Measurements from ENCODE around the gene PMP22. TPM values are rescaled to one million over a fixed set of nuclear protein-coding genes. Genes with fewer than 3 reads are reported as not detected.

Gene PMP22
- total RNA-seq, 1 donor from 2014 or later = 4.3 TPM

DNA sequence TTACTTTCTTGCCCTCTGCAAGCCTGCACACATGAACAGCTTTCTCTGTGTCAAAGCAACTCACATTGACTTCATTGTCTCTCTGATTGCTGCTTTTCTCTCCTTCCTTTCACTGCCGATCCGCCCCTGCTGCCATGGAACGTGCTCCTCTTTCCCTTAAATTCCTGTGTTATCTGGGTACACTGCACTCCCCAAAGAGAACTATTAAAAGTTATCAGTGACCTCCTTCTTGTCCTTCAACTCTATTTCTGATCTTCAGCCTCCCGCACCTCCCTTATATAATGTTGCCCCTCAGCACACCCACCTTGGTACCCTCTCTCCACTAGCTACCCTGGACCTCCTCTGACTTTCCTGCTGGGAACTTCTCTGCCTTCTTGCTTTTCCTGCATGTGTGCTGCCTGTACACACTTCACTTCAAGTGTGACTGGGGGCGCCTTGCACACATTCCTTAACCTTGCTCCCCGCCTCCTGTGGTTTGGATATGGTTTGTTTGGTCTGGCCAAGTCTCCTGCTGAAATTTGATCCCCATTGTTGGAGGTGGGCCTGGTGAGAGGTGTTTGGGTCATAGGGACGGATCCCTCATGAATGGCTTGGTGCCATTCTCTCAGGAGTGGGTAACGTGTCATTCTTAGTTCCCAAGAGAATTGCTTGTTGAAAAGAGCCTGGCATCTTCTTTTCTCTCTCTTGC, 26.7 kb upstream of the PMP22 start:
- H3K4me3 ChIP-seq = no peak overlapping the region
- no peaks in the 10 kb centered on the region for H3F3A ChIP-seq (ENCODE audit: low read depth)
- Mint-ChIP-seq H3K27ac (no peak overlapping the region), H3K27me3 (ENCODE audit: insufficient read depth, low read depth) (peaks cover 9% of the 10 kb centered on the region), H3K9me3 (no peaks in the 10 kb centered on the region), H3K36me3 (no peaks in the 10 kb centered on the region), H3K4me3 (no peak overlapping the region), H3K4me1 (peaks cover 6% of the 10 kb centered on the region)
- no peak overlapping the region for H3K9ac ChIP-seq
- peaks cover 6% of the 10 kb centered on the region for H3K4me1 ChIP-seq
- H4K20me1 ChIP-seq (ENCODE audit: low read depth) = no peaks in the 10 kb centered on the region
- TF ChIP-seq, protein P1, sequence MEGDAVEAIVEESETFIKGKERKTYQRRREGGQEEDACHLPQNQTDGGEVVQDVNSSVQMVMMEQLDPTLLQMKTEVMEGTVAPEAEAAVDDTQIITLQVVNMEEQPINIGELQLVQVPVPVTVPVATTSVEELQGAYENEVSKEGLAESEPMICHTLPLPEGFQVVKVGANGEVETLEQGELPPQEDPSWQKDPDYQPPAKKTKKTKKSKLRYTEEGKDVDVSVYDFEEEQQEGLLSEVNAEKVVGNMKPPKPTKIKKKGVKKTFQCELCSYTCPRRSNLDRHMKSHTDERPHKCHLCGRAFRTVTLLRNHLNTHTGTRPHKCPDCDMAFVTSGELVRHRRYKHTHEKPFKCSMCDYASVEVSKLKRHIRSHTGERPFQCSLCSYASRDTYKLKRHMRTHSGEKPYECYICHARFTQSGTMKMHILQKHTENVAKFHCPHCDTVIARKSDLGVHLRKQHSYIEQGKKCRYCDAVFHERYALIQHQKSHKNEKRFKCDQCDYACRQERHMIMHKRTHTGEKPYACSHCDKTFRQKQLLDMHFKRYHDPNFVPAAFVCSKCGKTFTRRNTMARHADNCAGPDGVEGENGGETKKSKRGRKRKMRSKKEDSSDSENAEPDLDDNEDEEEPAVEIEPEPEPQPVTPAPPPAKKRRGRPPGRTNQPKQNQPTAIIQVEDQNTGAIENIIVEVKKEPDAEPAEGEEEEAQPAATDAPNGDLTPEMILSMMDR (IDR thresholded peaks at IDR 0.05) = no peak
- TF ChIP-seq EZH2phosphoT487 (IDR thresholded peaks at IDR 0.05) = no peak
- no peak for TF ChIP-seq EZH2 (IDR thresholded peaks at IDR 0.05)
- H3K9me3 ChIP-seq (ENCODE audit: low read depth) = no peaks in the 10 kb centered on the region
- no peaks in the 10 kb centered on the region for H3K27me3 ChIP-seq
- no peaks in the 10 kb centered on the region for H3K79me2 ChIP-seq (ENCODE audit: low read depth)
- DNase-seq (ENCODE audit: low spot score) = no peak
- no peak overlapping the region for H3K27ac ChIP-seq
- no peak overlapping the region for H3K4me2 ChIP-seq
- H2AFZ ChIP-seq (replicated peaks) = no peak overlapping the region
- H3K36me3 ChIP-seq = no peaks in the 10 kb centered on the region

DNA sequence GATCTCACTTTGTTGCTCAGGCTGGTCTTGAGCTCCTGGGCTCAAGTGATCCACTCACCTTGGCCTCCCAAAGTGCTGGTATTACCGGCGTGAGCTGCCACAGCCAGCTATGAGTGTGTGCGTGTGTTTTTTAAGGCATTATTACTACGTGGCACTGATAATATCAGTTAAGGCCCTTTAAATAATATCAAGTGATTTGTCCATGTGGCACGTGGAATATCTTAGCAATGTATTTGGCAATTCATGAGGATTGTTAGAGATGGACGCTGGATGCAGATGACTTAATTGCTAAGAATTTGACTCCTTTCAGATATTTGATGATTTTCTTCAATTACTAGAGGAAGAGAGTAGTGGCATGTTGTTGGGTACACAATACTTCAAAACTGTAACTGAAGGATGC, 25.5 kb upstream of the PMP22 start:
- TF ChIP-seq EZH2 (IDR thresholded peaks at IDR 0.05) (no peak), EZH2phosphoT487 (IDR thresholded peaks at IDR 0.05) (no peak)
- TF ChIP-seq, protein P1 (IDR thresholded peaks at IDR 0.05) = no peak
- Histone ChIP-seq H3K9me3 (ENCODE audit: low read depth) (no peaks in the 10 kb centered on the region), H3K36me3 (no peaks in the 10 kb centered on the region), H3K79me2 (ENCODE audit: low read depth) (no peaks in the 10 kb centered on the region), H3K27me3 (no peaks in the 10 kb centered on the region), H3K9ac (no peak overlapping the region), H3K4me3 (no peak overlapping the region), H2AFZ (replicated peaks) (no peak overlapping the region), H4K20me1 (ENCODE audit: low read depth) (no peaks in the 10 kb centered on the region), H3K4me1 (peaks cover 6% of the 10 kb centered on the region), H3K4me2 (no peak overlapping the region), H3K27ac (no peak overlapping the region), H3F3A (ENCODE audit: low read depth) (no peaks in the 10 kb centered on the region)
- Mint-ChIP-seq H3K27ac (no peak overlapping the region), H3K36me3 (no peaks in the 10 kb centered on the region), H3K27me3 (ENCODE audit: insufficient read depth, low read depth) (peaks cover 10% of the 10 kb centered on the region), H3K4me3 (no peak overlapping the region), H3K4me1 (peaks cover 6% of the 10 kb centered on the region), H3K9me3 (no peaks in the 10 kb centered on the region)
- no peak for DNase-seq (ENCODE audit: low spot score)

DNA sequence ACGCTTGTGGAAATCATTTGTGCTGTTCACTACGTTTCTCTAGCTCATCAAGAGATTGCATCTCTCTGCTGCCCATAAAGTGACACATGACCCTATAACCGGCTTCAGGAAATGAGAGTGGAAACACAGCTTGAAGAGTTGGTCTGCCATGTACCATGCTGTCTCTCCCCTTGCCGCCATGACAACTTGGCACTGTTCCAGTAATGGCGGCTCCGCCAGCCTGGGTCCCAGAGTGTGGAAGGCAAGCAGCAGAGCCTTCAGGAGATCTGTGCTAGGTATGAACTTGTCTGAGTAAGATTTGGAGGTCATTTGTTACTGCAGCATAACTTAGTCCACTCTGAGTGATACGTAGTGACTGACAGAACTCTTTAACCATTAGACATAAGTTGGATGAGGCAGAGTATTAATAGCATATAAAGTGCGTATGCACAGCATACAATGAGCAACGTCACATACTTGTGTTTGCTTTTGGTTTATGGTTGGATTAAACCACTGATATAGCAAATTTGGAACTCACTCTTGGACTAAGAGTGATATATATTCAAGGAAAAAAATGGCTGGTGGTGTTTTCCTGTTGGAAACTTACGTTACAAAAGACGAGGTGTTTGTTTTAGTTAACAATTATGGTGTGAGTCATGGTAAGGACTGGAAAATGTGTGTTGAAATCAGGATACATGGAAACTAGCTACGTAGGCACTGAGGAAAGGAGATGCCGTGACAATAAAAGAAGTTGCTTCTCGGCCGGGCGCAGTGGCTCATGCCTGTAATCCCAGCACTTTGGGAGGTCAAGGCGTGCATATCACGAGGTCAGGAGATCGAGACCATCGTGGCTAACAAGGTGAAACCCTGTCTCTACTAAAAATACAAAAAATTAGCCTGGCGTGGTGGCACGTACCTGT, 24.4 kb upstream of the PMP22 start:
- H3K4me3 Mint-ChIP-seq = no peak overlapping the region
- H3K4me2 ChIP-seq = no peak overlapping the region
- no peak overlapping the region for H3K27ac Mint-ChIP-seq

More for the DNA sequence above, 24.4 kb upstream of the PMP22 start:
- no peak overlapping the region for H3K9ac ChIP-seq
- H3F3A ChIP-seq (ENCODE audit: low read depth) = no peaks in the 10 kb centered on the region
- DNase-seq (ENCODE audit: low spot score) = no peak
- no peak overlapping the region for H3K27ac ChIP-seq
- no peaks in the 10 kb centered on the region for H3K9me3 ChIP-seq (ENCODE audit: low read depth)
- no peak overlapping the region for H2AFZ ChIP-seq (replicated peaks)
- no peaks in the 10 kb centered on the region for H3K36me3 ChIP-seq
- H3K79me2 ChIP-seq (ENCODE audit: low read depth) = no peaks in the 10 kb centered on the region
- TF ChIP-seq EZH2 (IDR thresholded peaks at IDR 0.05) (no peak), EZH2phosphoT487 (IDR thresholded peaks at IDR 0.05) (no peak)
- TF ChIP-seq, protein P1 (IDR thresholded peaks at IDR 0.05) = no peak
- H3K4me3 ChIP-seq = no peak overlapping the region
- H3K4me1 ChIP-seq = peaks cover 6% of the 10 kb centered on the region
- H3K9me3 Mint-ChIP-seq = no peaks in the 10 kb centered on the region
- no peaks in the 10 kb centered on the region for H3K27me3 ChIP-seq
- H3K36me3 Mint-ChIP-seq = no peaks in the 10 kb centered on the region
- H4K20me1 ChIP-seq (ENCODE audit: low read depth) = no peaks in the 10 kb centered on the region
- H3K27me3 Mint-ChIP-seq (ENCODE audit: insufficient read depth, low read depth) = peaks cover 11% of the 10 kb centered on the region
- H3K4me1 Mint-ChIP-seq = peaks cover 6% of the 10 kb centered on the region

Data from neural progenitor cell (in vitro differentiated cells).